ENCODE data around the gene UBL4A. TPM values are rescaled to one million over a fixed set of nuclear protein-coding genes. Genes with fewer than 3 reads are reported as not detected.
A peak's percentile ranks its signal among the peaks of the same experiment; 100 is the strongest.

UBL4A gene
- total RNA-seq: 20.4 TPM
- polyA plus RNA-seq: 49.9 TPM

- Histone ChIP-seq H3K4me3 (ENCODE audit: low read depth, low read length) (peak within 1 kb of the TSS; percentile 76), H3K36me3 (ENCODE audit: insufficient read depth) (peaks cover 1% of the 10 kb centered on the region), H3K4me1 (ENCODE audit: insufficient read depth) (no peaks in the 10 kb centered on the region), H3K27ac (ENCODE audit: low read depth) (peak within 1 kb of the TSS; percentile 85)
- no peak for DNase-seq (ENCODE audit: extremely low spot score)
- WGBS: under 1% methylated on average over 77 of the region's 95 CpGs
These were observed at the start of gene UBL4A for GRCh38 chrX:154486396-154487207. UBL4A (minus strand) TSS chrX:154486615; CDS start chrX:154486584, 31 bp downstream.

DNA sequence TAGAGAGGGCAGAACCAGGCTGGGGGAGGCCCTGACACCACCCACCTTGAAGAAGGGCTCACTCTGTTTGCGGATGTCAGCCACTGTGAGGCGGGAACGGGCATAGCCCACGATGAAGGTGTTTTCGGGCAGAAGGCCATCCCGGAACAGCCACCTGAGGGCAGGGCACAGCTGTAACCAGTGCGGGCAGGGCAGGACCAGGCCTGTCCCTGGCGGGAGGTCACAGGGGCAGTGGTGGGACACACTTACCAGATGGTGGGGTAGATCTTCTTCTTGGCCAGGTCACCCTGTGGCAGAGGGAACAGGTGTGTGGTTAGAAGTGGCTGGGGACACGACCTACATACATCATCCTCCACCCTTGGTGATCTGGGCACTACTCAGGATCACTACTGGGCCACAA lies 49.5 kb upstream of the UBL4A start:
- Histone ChIP-seq H3K27ac (ENCODE audit: low read depth) (no peak overlapping the region), H3K4me1 (ENCODE audit: insufficient read depth) (no peaks in the 10 kb centered on the region), H3K4me3 (ENCODE audit: low read depth, low read length) (no peak overlapping the region), H3K36me3 (ENCODE audit: insufficient read depth) (no peaks in the 10 kb centered on the region)
- no peak for DNase-seq (ENCODE audit: extremely low spot score)
- WGBS: 85% methylated on average over 9 of the region's 9 CpGs

- no peak for DNase-seq (ENCODE audit: extremely low spot score)
- WGBS: 21% methylated on average over 34 of the region's 34 CpGs
- Histone ChIP-seq H3K27ac (ENCODE audit: low read depth) (no peak overlapping the region), H3K4me1 (ENCODE audit: insufficient read depth) (no peaks in the 10 kb centered on the region), H3K4me3 (ENCODE audit: low read depth, low read length) (no peak overlapping the region), H3K36me3 (ENCODE audit: insufficient read depth) (no peaks in the 10 kb centered on the region)
These were observed 48.3 kb upstream of the UBL4A start for GRCh38 chrX:154534526-154535322.

DNA sequence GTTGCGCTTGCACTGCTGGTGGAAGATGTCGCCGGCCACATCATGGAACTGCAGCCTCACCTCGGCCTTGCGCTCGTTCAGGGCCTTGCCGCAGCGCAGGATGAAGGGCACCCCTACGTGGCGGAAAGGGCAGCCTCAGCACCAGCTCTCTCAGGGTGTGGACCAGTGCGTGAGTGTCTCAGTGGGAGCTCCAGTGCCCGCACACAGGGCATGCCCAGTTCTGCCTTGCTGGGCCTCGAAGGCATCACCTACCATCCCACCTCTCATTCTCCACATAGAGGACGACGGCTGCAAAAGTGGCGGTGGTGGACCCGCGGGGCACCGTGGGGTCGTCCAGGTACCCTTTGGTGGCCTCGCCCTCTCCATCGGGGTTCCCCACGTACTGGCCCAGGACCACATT lies 46.3 kb upstream of the UBL4A start:
- no peak for DNase-seq (ENCODE audit: extremely low spot score)
- WGBS: 90% methylated on average over 23 of the region's 23 CpGs
- Histone ChIP-seq H3K4me3 (ENCODE audit: low read depth, low read length) (no peak overlapping the region), H3K4me1 (ENCODE audit: insufficient read depth) (no peaks in the 10 kb centered on the region), H3K36me3 (ENCODE audit: insufficient read depth) (no peaks in the 10 kb centered on the region), H3K27ac (ENCODE audit: low read depth) (no peak overlapping the region)

DNA sequence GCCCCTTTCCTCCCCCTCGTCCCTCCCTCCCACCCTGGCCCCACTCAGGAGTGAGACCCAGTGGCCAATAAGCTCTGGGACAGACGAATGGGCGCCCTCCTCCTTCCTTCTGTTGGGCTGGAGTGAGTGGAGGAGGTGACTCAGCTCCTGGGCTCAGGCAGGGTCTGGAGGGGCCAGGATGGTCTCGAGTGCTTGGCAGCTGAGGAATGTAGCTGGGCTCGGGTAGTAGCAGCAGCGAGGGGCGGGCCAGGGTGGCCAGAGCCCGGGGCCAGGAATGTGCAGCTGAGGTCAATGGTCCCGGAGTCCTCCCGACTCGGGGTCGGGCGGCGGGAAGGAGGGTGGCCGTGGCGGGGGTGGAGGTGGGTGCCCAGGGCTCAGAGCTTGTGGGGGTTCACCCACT lies 45.2 kb upstream of the UBL4A start:
- Histone ChIP-seq H3K36me3 (ENCODE audit: insufficient read depth) (no peaks in the 10 kb centered on the region), H3K27ac (ENCODE audit: low read depth) (peak overlapping the region; percentile 18), H3K4me3 (ENCODE audit: low read depth, low read length) (no peak overlapping the region), H3K4me1 (ENCODE audit: insufficient read depth) (no peaks in the 10 kb centered on the region)
- DNase-seq (ENCODE audit: extremely low spot score): no peak
- WGBS: 56% methylated on average over 16 of the region's 16 CpGs

- DNase-seq (ENCODE audit: extremely low spot score): no peak
- H3K4me1 ChIP-seq (ENCODE audit: insufficient read depth): no peaks in the 10 kb centered on the region
- no peak overlapping the region for H3K27ac ChIP-seq (ENCODE audit: low read depth)
- H3K36me3 ChIP-seq (ENCODE audit: insufficient read depth): no peaks in the 10 kb centered on the region
- WGBS: 85% methylated on average over 11 of the region's 11 CpGs
- H3K4me3 ChIP-seq (ENCODE audit: low read depth, low read length): no peak overlapping the region
These were observed 43.9 kb upstream of the UBL4A start for GRCh38 chrX:154530286-154530685.

DNA sequence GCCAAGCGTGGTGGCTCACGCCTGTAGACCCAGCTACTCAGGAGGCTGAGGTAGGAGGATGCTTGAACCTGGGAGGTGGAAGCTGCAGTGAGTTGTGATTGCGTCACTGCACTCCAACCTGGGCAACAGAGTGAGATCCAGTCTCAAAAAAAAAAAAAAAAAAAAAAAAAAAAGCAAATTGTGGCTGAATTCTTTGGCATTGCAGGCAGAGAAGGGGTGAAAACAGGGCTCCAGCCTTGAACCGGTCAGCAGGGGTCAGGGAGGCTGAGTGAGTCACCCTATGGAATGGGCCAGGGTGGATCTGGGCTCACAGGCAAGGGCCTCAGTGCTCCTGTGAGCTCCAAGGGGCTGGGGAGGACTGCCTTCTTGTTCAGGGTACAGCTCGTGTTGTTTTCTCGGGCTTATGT lies 42.8 kb upstream of the UBL4A start:
- DNase-seq (ENCODE audit: extremely low spot score): no peak
- Histone ChIP-seq H3K4me3 (ENCODE audit: low read depth, low read length) (no peak overlapping the region), H3K36me3 (ENCODE audit: insufficient read depth) (no peaks in the 10 kb centered on the region), H3K27ac (ENCODE audit: low read depth) (no peak overlapping the region), H3K4me1 (ENCODE audit: insufficient read depth) (no peaks in the 10 kb centered on the region)
- 79% methylated on average over 6 of the region's 6 CpGs for WGBS

DNA sequence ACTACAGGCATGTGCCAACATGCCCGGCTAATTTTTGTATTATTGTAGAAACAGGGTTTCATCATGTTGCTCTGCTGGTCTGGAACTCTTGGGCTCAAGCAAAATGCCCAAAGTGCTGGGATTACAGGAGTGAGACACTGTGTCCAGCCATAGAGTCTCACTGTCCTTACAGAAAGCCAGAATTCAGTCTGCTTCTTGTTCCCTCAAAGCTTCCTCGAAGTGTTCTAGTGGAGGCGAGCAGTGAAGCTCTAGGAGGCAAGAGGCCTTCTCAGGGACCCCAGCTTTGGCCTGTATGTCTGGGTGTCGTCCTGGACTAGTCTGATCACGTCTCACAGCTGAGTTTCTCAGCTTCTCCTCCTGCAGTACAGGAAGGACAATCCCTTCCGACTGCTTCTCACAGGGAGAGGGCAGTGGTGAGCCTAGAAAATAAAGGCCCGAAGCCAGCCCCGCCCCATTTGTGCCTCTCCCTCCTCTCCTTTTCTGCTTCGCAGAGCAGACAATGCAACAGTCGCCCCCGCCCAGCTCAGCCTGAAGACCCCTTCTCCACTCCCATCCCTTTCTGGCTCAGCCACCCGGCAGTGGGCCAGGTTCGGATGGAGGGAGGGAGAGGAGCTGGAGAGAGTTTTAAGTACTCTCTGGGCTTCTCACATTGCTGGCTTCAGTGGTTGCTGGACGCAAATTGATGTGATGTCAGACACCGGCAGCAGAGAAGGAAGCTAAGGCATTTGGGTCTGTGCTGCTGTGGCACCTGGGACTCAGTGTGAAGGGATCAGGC lies 40.7 kb upstream of the UBL4A start:
- Histone ChIP-seq H3K4me1 (ENCODE audit: insufficient read depth) (no peaks in the 10 kb centered on the region), H3K27ac (ENCODE audit: low read depth) (peak overlapping the region; percentile 74), H3K4me3 (ENCODE audit: low read depth, low read length) (no peak overlapping the region), H3K36me3 (ENCODE audit: insufficient read depth) (no peaks in the 10 kb centered on the region)
- DNase-seq (ENCODE audit: extremely low spot score): peak; percentile 83
- WGBS: 3% methylated on average over 15 of the region's 15 CpGs

GRCh38 chrX:154525606-154526490 lies 39.4 kb upstream of the UBL4A start:
- H3K4me3 ChIP-seq (ENCODE audit: low read depth, low read length): no peak overlapping the region
- H3K4me1 ChIP-seq (ENCODE audit: insufficient read depth): no peaks in the 10 kb centered on the region
- H3K36me3 ChIP-seq (ENCODE audit: insufficient read depth): no peaks in the 10 kb centered on the region
- 81% methylated on average over 14 of the region's 14 CpGs for WGBS
- no peak for DNase-seq (ENCODE audit: extremely low spot score)
- peak overlapping the region; percentile 28 for H3K27ac ChIP-seq (ENCODE audit: low read depth)

- 90% methylated on average over 8 of the region's 8 CpGs for WGBS
These were observed 33.0 kb upstream of the UBL4A start for GRCh38 chrX:154519389-154519788.

GRCh38 chrX:154517101-154517781 lies 30.8 kb upstream of the UBL4A start:
- 20% methylated on average over 25 of the region's 25 CpGs for WGBS

More at GRCh38 chrX:154519389-154519788, 33.0 kb upstream of the UBL4A start:
- Histone ChIP-seq H3K4me3 (ENCODE audit: low read depth, low read length) (no peak overlapping the region), H3K27ac (ENCODE audit: low read depth) (no peak overlapping the region), H3K4me1 (ENCODE audit: insufficient read depth) (no peaks in the 10 kb centered on the region), H3K36me3 (ENCODE audit: insufficient read depth) (no peaks in the 10 kb centered on the region)
- no peak for DNase-seq (ENCODE audit: extremely low spot score)

DNA sequence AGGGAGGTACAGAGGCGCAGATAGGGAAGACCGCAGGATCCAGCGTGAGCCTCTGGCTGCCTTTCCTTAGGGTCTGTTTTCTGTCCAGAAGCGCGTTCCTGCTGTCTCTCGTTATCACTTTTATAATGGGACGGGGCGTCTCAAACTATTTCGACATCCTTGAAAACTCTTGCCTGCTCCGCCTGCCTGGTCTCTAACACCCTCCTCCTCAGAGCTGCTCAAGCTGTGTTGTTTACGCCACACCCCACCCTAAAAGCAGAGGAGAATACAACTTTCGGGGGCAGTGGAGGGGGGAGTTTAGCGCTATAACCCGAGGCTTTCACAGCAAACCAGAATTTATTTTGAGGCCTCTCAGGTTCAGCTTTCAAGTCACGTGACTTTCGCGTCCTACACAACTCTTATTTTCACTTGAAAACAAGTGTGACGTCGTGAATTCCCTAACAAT lies 30.3 kb upstream of the UBL4A start:
- H3K4me3 ChIP-seq (ENCODE audit: low read depth, low read length): peak overlapping the region; percentile 15
- WGBS: 2% methylated on average over 19 of the region's 19 CpGs
- H3K27ac ChIP-seq (ENCODE audit: low read depth): peak overlapping the region; percentile 91
- DNase-seq (ENCODE audit: extremely low spot score): peak; percentile 59
- no peaks in the 10 kb centered on the region for H3K4me1 ChIP-seq (ENCODE audit: insufficient read depth)
- H3K36me3 ChIP-seq (ENCODE audit: insufficient read depth): no peaks in the 10 kb centered on the region

More at GRCh38 chrX:154517101-154517781, 30.8 kb upstream of the UBL4A start:
- Histone ChIP-seq H3K27ac (ENCODE audit: low read depth) (peak overlapping the region; percentile 91), H3K4me1 (ENCODE audit: insufficient read depth) (no peaks in the 10 kb centered on the region), H3K36me3 (ENCODE audit: insufficient read depth) (no peaks in the 10 kb centered on the region), H3K4me3 (ENCODE audit: low read depth, low read length) (no peak overlapping the region)
- DNase-seq (ENCODE audit: extremely low spot score): no peak
